GM18858 (cell line): Measurements from ENCODE around the gene MORC3.
A peak's percentile ranks its signal among the peaks of the same experiment; 100 is the strongest.
"Not testable (repeated sequence)": the region's sequence is repeated elsewhere in the genome, so short reads cannot be mapped to it uniquely, and the experiment has no call there.

Experiments
- ATAC-seq: cut with Tn5 transposase; IDR thresholded peaks from one replicate; pipeline ENCODE4 v1.9.1; 2021; ENCODE audit not compliant: unreplicated experiment

MORC3 gene

GRCh38 chr21:36381841-36382589 lies 62.0 kb downstream of the MORC3 start:
- ATAC-seq = no peak

GRCh38 chr21:36382722-36383121 lies 62.7 kb downstream of the MORC3 start:
- not testable (repeated sequence) for ATAC-seq

- no peak for ATAC-seq
Measured at GRCh38 chr21:36384885-36385232, 64.9 kb downstream of the MORC3 start.

- peak; percentile 77 for ATAC-seq
Measured at GRCh38 chr21:36385233-36386030, 65.4 kb downstream of the MORC3 start, which contains the start of gene CHAF1B. TSS of gene CHAF1B (plus strand) at chr21:36385392. CDS start at chr21:36386137, 745 bp downstream.

- no peak for ATAC-seq
Measured at GRCh38 chr21:36386031-36386642, 66.1 kb downstream of the MORC3 start.

- no peak for ATAC-seq
Measured at GRCh38 chr21:36388096-36388495, 68.1 kb downstream of the MORC3 start.

GRCh38 chr21:36388835-36389234 lies 68.8 kb downstream of the MORC3 start:
- no peak for ATAC-seq

- not testable (repeated sequence) for ATAC-seq
Measured at GRCh38 chr21:36391649-36392048, 71.7 kb downstream of the MORC3 start.

GRCh38 chr21:36395353-36396111 lies 75.5 kb downstream of the MORC3 start:
- ATAC-seq = no peak

GRCh38 chr21:36396325-36396724 lies 76.3 kb downstream of the MORC3 start:
- no peak for ATAC-seq

- no peak for ATAC-seq
Measured at GRCh38 chr21:36396971-36397370, 77.0 kb downstream of the MORC3 start.

- no peak for ATAC-seq
Measured at GRCh38 chr21:36397606-36398005, 77.6 kb downstream of the MORC3 start.

- not testable (repeated sequence) for ATAC-seq
Measured at GRCh38 chr21:36399736-36400135, 79.7 kb downstream of the MORC3 start.

- ATAC-seq = no peak
Measured at GRCh38 chr21:36400719-36401118, 80.7 kb downstream of the MORC3 start.

- no peak for ATAC-seq
Measured at GRCh38 chr21:36402339-36402738, 82.3 kb downstream of the MORC3 start.

- ATAC-seq = no peak
Measured at GRCh38 chr21:36403713-36404112, 83.7 kb downstream of the MORC3 start.

GRCh38 chr21:36408568-36408967 lies 88.6 kb downstream of the MORC3 start:
- ATAC-seq = no peak

- no peak for ATAC-seq
Measured at GRCh38 chr21:36411301-36411700, 91.3 kb downstream of the MORC3 start.

- no peak for ATAC-seq
Measured at GRCh38 chr21:36412916-36413315, 92.9 kb downstream of the MORC3 start.

- no peak for ATAC-seq
Measured at GRCh38 chr21:36415375-36415774, 95.4 kb downstream of the MORC3 start.

- ATAC-seq = no peak
Measured at GRCh38 chr21:36419241-36419640, 99.2 kb downstream of the MORC3 start.
